LNCaP clone FGC (cell line): ENCODE results near the gene DOCK6.

ENCODE experiments used
- DNase-seq: peaks from one replicate; pipeline ENCODE4 v3.0.0-alpha.2; 2011; ENCODE audit warnings: low read depth
- H3K4me3 ChIP-seq: 2 replicates; pipeline ENCODE4 v1.5.1; 2011; ENCODE audit warnings: mild to moderate bottlenecking, low read depth, low read length, control low read depth
- CTCF ChIP-seq: IDR thresholded peaks from 2 replicates; pipeline ENCODE4 v1.5.1; 2012; ENCODE audit warnings: mild to moderate bottlenecking; ENCODE audit not compliant: control insufficient read depth, insufficient read depth; ENCODE audit errors: extremely low read depth

Gene DOCK6

GRCh38 chr19:11176466-11177193, 85.7 kb downstream of the DOCK6 start:
- H3K4me3 ChIP-seq = no peak overlapping the region
- DNase-seq = no peak
- TF ChIP-seq CTCF = no peak

- H3K4me3 ChIP-seq = no peak overlapping the region
- DNase-seq = no peak
These were observed 86.4 kb downstream of the DOCK6 start for GRCh38 chr19:11175920-11176319.

GRCh38 chr19:11174336-11174735, 88.0 kb downstream of the DOCK6 start:
- H3K4me3 ChIP-seq = no peak overlapping the region
- no peak for TF ChIP-seq CTCF
- DNase-seq = no peak

More at GRCh38 chr19:11175920-11176319, 86.4 kb downstream of the DOCK6 start:
- TF ChIP-seq CTCF = no peak

DNA sequence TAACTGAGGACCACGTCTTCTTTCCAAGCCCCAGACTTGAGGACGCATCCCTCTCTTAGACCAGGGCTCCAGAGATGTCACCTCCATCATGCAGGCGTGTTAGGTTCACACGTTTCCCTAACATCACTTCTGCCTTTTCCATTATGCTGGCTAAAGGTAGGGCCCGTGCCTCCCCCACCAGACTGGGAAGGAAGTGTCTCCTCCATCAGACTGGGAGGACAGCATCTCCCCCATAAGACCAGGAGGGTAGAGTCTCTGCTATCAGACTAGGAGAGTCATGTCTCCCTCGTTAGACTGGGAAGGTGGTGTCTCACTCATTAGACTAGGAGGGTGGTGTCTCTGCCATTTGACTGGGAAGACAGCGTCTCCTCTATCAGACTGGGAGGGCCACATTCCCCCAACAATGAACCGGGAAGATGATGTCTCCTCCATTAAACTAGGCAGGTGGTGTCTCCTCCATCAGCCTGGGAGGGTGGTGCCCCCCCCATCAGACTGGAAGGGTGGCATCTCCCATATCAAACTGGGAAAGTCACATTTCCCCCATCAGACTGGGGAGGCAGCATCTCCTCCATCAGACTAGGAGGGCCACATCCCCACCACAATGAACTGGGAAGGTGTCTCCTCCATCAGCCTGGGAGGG, 88.7 kb downstream of the DOCK6 start:
- no peak overlapping the region for H3K4me3 ChIP-seq
- no peak for DNase-seq
- TF ChIP-seq CTCF = no peak

DNA sequence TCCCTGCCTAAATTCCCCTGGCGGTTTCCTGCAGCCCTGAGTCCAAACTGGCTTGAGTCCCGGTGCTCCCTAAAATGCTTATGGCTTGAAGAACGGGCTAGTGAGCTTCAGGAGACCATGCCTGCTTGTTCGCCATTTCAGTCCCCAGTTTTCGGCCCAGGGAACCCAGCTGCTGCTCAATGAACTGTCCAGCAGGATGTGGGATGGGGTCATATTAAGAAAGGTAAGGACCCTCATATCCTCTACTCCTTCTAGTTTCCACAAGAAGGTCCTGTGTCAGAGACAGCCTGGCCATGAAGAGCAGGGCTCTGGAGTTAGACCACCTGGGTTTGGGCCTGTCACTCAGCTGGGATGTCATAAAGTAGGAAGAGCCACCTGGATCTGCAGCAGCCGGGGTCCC, 89.7 kb downstream of the DOCK6 start:
- TF ChIP-seq CTCF = no peak
- no peak overlapping the region for H3K4me3 ChIP-seq
- no peak for DNase-seq

GRCh38 chr19:11171144-11171543, 91.2 kb downstream of the DOCK6 start:
- TF ChIP-seq CTCF = no peak
- DNase-seq = no peak
- H3K4me3 ChIP-seq = no peak overlapping the region
